Non-pigmented ciliary epithelial cell (primary cell): Measurements from ENCODE around the gene CALML4.

ENCODE experiments used
- DNase-seq: peaks from one replicate; pipeline ENCODE4 v3.0.0-alpha.2; 2010; ENCODE audit warnings: low read depth

Gene CALML4

GRCh38 chr15:68143785-68144184 is 61.3 kb downstream of the CALML4 start:
- no peak for DNase-seq

GRCh38 chr15:68143129-68143528 is 62.0 kb downstream of the CALML4 start:
- DNase-seq: no peak
